Esophagus muscularis mucosa (tissue), 4 donors: ENCODE measurements around the gene SRRM2.

ENCODE experiments used
- CTCF ChIP-seq, 3 experiments: fragments of 200-600 bp in 2 of 3; fragments of 450-650 bp in 1 of 3; sonication (generic) in 2 of 3; IDR thresholded peaks; one replicate each; pipeline ENCODE4 v1.5.1; 2017 to 2019; ENCODE audit warnings: antibody characterized with exemption in 3 of 3, mild to moderate bottlenecking in 2 of 3, moderate library complexity in 1 of 3
- EP300 ChIP-seq: sonication (generic); formaldehyde crosslinking; IDR thresholded peaks from one replicate; pipeline ENCODE4 v1.6.1; 2017; ENCODE audit warnings: antibody characterized with exemption
- POLR2A ChIP-seq: fragments of 450-650 bp; IDR thresholded peaks from one replicate; pipeline ENCODE4 v1.6.1; 2017; ENCODE audit warnings: antibody characterized with exemption, moderate library complexity, mild to moderate bottlenecking, low read depth

- TF ChIP-seq CTCF (IDR thresholded peaks at IDR 0.05) (no peak), POLR2A (no peak), EP300 (no peak)
Observed at GRCh38 chr16:2740476-2740875, 12.0 kb upstream of the SRRM2 start.
